B cell (primary cell): ENCODE results near the gene MYO16. TPM values are rescaled to one million over a fixed set of nuclear protein-coding genes. Genes with fewer than 3 reads are reported as not detected.

Experiments
- ATAC-seq: fragments of 200-7000 bp; cut with Tn5 transposase; one replicate; pipeline ENCODE4 v1.10.0; 2021; ENCODE audit warnings: low read depth, mild to moderate bottlenecking, moderate number of reproducible peaks, moderate library complexity
- CTCF ChIA-PET: fragments of 350-600 bp; sonication (Branson Sonifier 250); formaldehyde crosslinking; loops from one replicate; lab custom pipeline; 2021; ENCODE audit warnings: antibody characterized with exemption, inconsistent platforms; lab: Charles Lee
- POLR2A ChIA-PET: fragments of 350-600 bp; sonication (Branson Sonifier 250); formaldehyde crosslinking; loops from one replicate; lab custom pipeline; 2021; ENCODE audit warnings: antibody characterized with exemption; lab: Charles Lee
- DNase-seq: peaks from one replicate; pipeline ENCODE4 v3.0.0; 2013
- H2AFZ ChIP-seq: 2 replicates; pipeline ENCODE4 v1.6.1; 2012; ENCODE audit warnings: mild to moderate bottlenecking, low read depth, low read length; ENCODE audit not compliant: insufficient read depth, poor library complexity, severe bottlenecking
- H3K27ac ChIP-seq, 2 donors: 1 replicate in 1 of 2; 2 replicates in 1 of 2; pipeline ENCODE4 v1.5.1; 2012 to 2013; ENCODE audit warnings: low read length in 2 of 2, mild to moderate bottlenecking in 2 of 2, moderate library complexity in 1 of 2
- H3K27me3 ChIP-seq, 4 experiments: fragments of 200-600 bp in 1 of 4; sonication (generic) in 1 of 4; replicated peaks in 1 of 4; 1 replicate in 2 of 4; 2 replicates in 2 of 4; pipeline versions ENCODE4 v1.6.1 to v1.7.0; 2013 to 2016; ENCODE audit warnings: low read length in 3 of 4, mild to moderate bottlenecking in 2 of 4, mixed read lengths in 1 of 4, moderate library complexity in 1 of 4; ENCODE audit not compliant: insufficient read depth in 4 of 4, control insufficient read depth in 3 of 4; ENCODE audit errors: control extremely low read depth in 1 of 4
- H3K36me3 ChIP-seq, 2 experiments: replicated peaks in 1 of 2; 1 replicate in 1 of 2; 2 replicates in 1 of 2; pipeline versions ENCODE4 v1.6.1 to v1.7.1; 2013; ENCODE audit warnings: low read length in 1 of 2; ENCODE audit not compliant: insufficient read depth in 2 of 2, control insufficient read depth in 1 of 2; ENCODE audit errors: control extremely low read depth in 1 of 2, extremely low read depth in 1 of 2
- H3K4me1 ChIP-seq, 2 donors: fragments of 200-600 bp in 1 of 2; sonication (generic) in 1 of 2; 1 replicate in 1 of 2; 2 replicates in 1 of 2; pipeline versions ENCODE4 v1.5.1 to v1.6.1; 2013 to 2017; ENCODE audit warnings: low read length in 2 of 2; ENCODE audit not compliant: control insufficient read depth in 2 of 2, insufficient read depth in 2 of 2
- H3K4me2 ChIP-seq: replicated peaks from 2 replicates; pipeline ENCODE3; 2012; ENCODE audit warnings: mild to moderate bottlenecking, low read depth, low read length; ENCODE audit not compliant: poor library complexity, severe bottlenecking
- H3K4me3 ChIP-seq, 5 experiments: fragments of 200-600 bp in 1 of 5; sonication (generic) in 1 of 5; 1 replicate in 3 of 5; 2 replicates in 2 of 5; pipeline versions ENCODE4 v1.5.1 to v1.7.0; 2011 to 2016; ENCODE audit warnings: low read length in 4 of 5, mild to moderate bottlenecking in 4 of 5, low read depth in 2 of 5, control low read depth in 1 of 5, moderate library complexity in 1 of 5; ENCODE audit not compliant: insufficient read depth in 1 of 5; ENCODE audit errors: control extremely low read depth in 1 of 5, extremely low read depth in 1 of 5
- H3K79me2 ChIP-seq: fragments of 200-600 bp; sonication (generic); one replicate; pipeline ENCODE4 v1.6.0; 2016; ENCODE audit warnings: low read length; ENCODE audit not compliant: control insufficient read depth, insufficient read depth
- H3K9ac ChIP-seq: fragments of 200-600 bp; sonication (generic); 2 replicates; pipeline ENCODE4 v1.6.1; 2017; ENCODE audit warnings: mild to moderate bottlenecking, low read length, moderate library complexity
- H3K9me3 ChIP-seq, 3 donors: one replicate each; pipeline versions ENCODE4 v1.6.1 to v1.7.1; 2013; ENCODE audit warnings: low read length in 2 of 3; ENCODE audit not compliant: control insufficient read depth in 2 of 3, insufficient read depth in 1 of 3; ENCODE audit errors: control extremely low read depth in 1 of 3
- H4K20me1 ChIP-seq: 2 replicates; pipeline ENCODE4 v1.6.0; 2012; ENCODE audit warnings: mild to moderate bottlenecking, low read length; ENCODE audit not compliant: insufficient read depth, control insufficient read depth, poor library complexity, severe bottlenecking
- H3K27ac Mint-ChIP-seq: one replicate; pipeline ENCODE4 v1.8.0; 2021; ENCODE audit warnings: mixed read lengths
- H3K27me3 Mint-ChIP-seq: one replicate; pipeline ENCODE4 v1.8.0; 2021; ENCODE audit warnings: mixed read lengths
- H3K4me1 Mint-ChIP-seq: one replicate; pipeline ENCODE4 v1.8.0; 2021; ENCODE audit warnings: mixed read lengths
- H3K4me3 Mint-ChIP-seq: one replicate; pipeline ENCODE4 v1.8.0; 2021; ENCODE audit warnings: mixed read lengths
- H3K9me3 Mint-ChIP-seq: one replicate; pipeline ENCODE4 v1.8.0; 2022; ENCODE audit warnings: mixed read lengths; ENCODE audit not compliant: insufficient read depth
- CTCF ChIP-seq: fragments of 200-600 bp; IDR thresholded peaks from one replicate; pipeline ENCODE4 v1.8.0; 2022; ENCODE audit warnings: antibody characterized with exemption, mild to moderate bottlenecking
- EZH2 ChIP-seq: IDR thresholded peaks from 2 replicates; pipeline ENCODE4 v1.6.1; 2012; ENCODE audit warnings: borderline replicate concordance, low read depth, mild to moderate bottlenecking, moderate library complexity, low read length; ENCODE audit not compliant: insufficient read depth, poor library complexity, severe bottlenecking
- WGBS: methylation state at CpG from one replicate; pipeline ENCODE4 v1.1.5; 2013; ENCODE audit warnings: missing lambda C conversion rate; ENCODE audit not compliant: insufficient coverage; 5-methylcytosine and 5-hydroxymethylcytosine counted together
- intact Hi-C: fragments of 100-400 bp; cut with micrococcal nuclease; formaldehyde crosslinking; loops from one replicate; pipeline ENCODE4 v1.10.0; 2022
- polyA plus RNA-seq: library from polyadenylated mRNA; depleted of rRNA; stranded (reverse); fragments of >200 nt; gene quantifications from 2 replicates; pipeline ENCODE4 v1.2.3, GENCODE V29; 2012
- total RNA-seq, 2 donors: library from RNA; stranded (reverse); fragments of 120-200 nt in 1 of 2; gene quantifications; 1 replicate in 1 of 2; 2 replicates in 1 of 2; pipeline versions ENCODE4 v1.2.3 to v1.2.4, GENCODE V29; 2013 to 2022

Gene MYO16
- total and polyA plus RNA-seq, 2 donors (not counting 1 experiment from before 2014, with no cell fraction given), result not detected

- Mint-ChIP-seq H3K4me3 (no peak overlapping the region), H3K27ac (no peak overlapping the region)
- intact Hi-C loops, result no loop called here
Observed at GRCh38 chr13:109182777-109183465, 553.5 kb downstream of the MYO16 start.

More at GRCh38 chr13:109182777-109183465, 553.5 kb downstream of the MYO16 start:
- peaks cover 6% of the 10 kb centered on the region for H3K27me3 Mint-ChIP-seq
- Histone ChIP-seq H3K4me3 (no peak overlapping the region), H3K27ac (no peak overlapping the region), H2AFZ (no peak overlapping the region), H3K27me3 (no peaks in the 10 kb centered on the region), H3K4me2 (no peak overlapping the region), H3K9ac (no peak overlapping the region), H3K9me3 (no peaks in the 10 kb centered on the region), H3K4me1 (no peaks in the 10 kb centered on the region), H3K79me2 (no peaks in the 10 kb centered on the region), H3K36me3 (no peaks in the 10 kb centered on the region), H4K20me1 (no peaks in the 10 kb centered on the region)
- TF ChIP-seq EZH2 (no peak), CTCF (no peak)
- H3K4me1 Mint-ChIP-seq, result no peaks in the 10 kb centered on the region
- POLR2A ChIA-PET, result no interaction called here
- CTCF ChIA-PET, result no interaction called here
- ATAC-seq (no peak), DNase-seq (no peak)
- H3K9me3 Mint-ChIP-seq, result no peaks in the 10 kb centered on the region
- 94% methylated on average over 7 of the region's 11 CpGs for WGBS
